Stimulated activated CD4-positive, alpha-beta T cell treated with anti-CD3 and anti-CD28 coated beads, Interleukin-15, amount 100 ng/mL, for 1 hour (primary cell): Measurements from ENCODE around the gene INTS13.
A peak's percentile ranks its signal among the peaks of the same experiment; 100 is the strongest.
"Not testable (repeated sequence)": the region's sequence is repeated elsewhere in the genome, so short reads cannot be mapped to it uniquely, and the experiment has no call there.

Experiments used
- DNase-seq, 2 donors: peaks; one replicate each; pipeline ENCODE4 v3.0.0-alpha.2; 2020; ENCODE audit warnings: low read depth in 1 of 2, low spot score in 1 of 2

The INTS13 gene

DNA sequence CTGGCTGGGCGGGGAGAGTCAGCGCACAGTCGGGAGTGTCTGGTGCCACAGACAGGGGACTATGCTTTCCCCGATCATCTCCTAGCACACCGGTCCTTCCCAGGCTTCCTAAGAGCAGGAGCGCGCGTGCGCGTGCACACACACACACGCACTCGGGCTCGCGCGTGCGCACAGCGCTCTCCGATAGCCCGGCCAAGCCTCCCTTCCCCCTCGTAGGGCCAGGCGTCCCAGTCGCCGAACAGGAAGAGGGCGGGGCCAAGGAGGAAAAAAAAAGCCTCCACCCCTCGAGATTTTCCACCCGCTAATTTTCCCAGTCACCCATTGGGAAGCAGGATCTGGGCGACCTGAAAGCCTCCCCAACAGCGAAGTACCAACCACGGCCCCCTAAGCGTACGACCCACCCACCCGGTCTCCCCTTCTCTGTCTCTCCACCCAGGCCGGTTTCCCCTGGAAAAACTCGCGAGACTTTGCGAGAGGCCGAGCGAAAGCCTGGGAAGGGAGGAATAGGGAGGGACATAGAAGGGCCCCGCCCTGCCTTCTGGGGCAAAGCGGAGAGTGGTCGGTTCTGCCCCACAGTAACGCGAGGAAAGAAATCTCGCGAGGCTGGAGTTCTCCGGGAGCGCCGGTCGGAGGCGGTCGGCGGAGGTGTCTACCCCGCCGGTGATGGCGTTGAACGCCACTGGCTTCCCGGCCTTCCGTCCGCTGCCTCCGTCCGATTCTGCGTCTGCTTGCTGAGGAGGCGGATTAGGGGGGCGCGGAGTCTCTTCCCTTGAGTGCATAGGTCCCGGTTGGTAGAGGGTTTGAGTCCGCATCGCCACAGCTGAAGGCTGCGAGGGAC is at the start of gene INTS13, which contains the start of gene FGFR1OP2:
Gene INTS13 (minus strand): TSS at position 119 of the 838 bp plus-strand sequence. CDS start 1,178 bp downstream, outside the sequence.
Gene FGFR1OP2 (plus strand): TSS at position 608 of the 838 bp plus-strand sequence. CDS start 15,689 bp downstream, outside the sequence.
- DNase-seq: peak; percentile 87 to 88

- DNase-seq: no peak
Measured at GRCh38 chr12:26982866-26983265, 45.1 kb upstream of the INTS13 start.

GRCh38 chr12:26979733-26980132 is 42.0 kb upstream of the INTS13 start:
- DNase-seq: no peak

DNA sequence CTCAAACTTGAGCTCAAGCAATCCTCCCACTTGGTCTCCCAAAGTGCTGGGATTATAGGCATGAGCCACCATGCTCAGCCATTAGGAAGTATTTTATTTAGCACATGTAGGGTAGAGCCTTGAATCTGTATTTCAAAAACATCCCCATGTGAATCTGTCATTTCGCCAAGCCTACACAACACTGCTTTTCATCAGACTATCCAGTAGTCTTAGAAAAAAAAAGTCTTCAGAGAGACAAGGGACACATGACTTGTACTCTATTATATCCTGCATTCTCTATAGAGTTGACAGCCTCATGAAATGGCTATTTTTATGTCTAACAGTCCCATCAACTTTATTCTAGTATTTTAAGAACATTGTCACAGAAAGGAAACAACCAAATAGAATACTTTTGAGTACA is 41.0 kb upstream of the INTS13 start:
- no peak for DNase-seq

GRCh38 chr12:26976687-26977086 is 38.9 kb upstream of the INTS13 start:
- DNase-seq: no peak

DNA sequence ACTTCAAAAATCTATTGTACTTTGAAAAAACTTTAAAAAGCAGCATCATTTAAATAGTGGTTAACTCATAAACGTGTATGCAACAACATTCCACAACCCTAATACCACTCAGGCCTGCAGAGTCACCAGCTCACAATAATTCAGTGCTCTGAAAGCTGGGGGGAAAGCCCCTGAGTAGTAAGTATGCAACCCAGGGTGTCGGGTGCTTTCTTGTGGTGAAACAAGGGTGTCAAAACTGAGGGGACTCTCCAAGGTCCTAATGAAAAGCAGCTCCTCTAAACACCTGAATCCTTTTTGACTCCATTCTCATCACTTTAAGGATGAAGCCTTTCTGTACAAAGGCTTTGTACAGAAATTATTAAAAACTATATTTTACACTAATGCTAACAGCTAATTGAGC is 34.2 kb upstream of the INTS13 start:
- peak in 1 of 2 donors; percentile 20 for DNase-seq

GRCh38 chr12:26970136-26970535 is 32.4 kb upstream of the INTS13 start:
- no peak for DNase-seq

DNA sequence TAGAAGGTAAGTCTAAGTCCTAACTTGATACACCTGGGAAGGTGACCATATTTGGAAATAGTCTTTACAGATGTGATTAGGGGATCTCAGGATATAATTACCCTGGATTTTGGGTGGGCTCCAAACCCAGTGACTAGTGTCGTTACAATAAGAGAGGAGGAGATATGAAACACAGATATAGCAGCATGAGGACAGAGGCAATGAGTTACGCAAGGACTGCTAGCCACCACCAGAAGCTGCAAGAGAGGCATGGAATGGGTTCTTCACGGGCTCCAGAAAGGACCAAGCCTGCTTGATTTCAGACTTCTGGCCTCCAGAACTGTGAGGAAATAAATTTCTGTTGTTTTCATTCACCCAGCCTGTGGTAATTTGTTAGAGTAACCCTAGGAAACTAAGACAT is 29.1 kb upstream of the INTS13 start:
- no peak for DNase-seq

DNA sequence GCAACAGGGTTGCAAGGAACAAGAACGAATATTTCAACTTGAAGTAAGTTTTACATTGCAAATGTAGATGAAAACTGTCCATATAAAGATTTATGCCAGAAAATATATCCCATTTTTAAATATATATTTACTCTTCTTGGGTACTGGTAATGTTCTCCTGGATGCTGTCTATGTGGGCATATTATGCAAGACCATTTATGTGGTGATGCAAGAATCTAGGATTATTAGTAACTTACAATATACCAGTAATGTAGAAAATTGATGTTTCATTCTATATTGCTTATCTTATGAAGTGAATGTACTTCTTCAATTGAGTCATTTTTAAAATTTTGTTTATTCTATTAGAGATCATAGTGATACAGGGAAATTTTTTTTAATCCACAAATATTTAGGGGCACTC is 25.6 kb upstream of the INTS13 start:
- no peak for DNase-seq

- no peak for DNase-seq
Measured at GRCh38 chr12:26961803-26962202, 24.0 kb upstream of the INTS13 start.

- not testable (repeated sequence) for DNase-seq
Measured at GRCh38 chr12:26961391-26961790, 23.6 kb upstream of the INTS13 start.

DNA sequence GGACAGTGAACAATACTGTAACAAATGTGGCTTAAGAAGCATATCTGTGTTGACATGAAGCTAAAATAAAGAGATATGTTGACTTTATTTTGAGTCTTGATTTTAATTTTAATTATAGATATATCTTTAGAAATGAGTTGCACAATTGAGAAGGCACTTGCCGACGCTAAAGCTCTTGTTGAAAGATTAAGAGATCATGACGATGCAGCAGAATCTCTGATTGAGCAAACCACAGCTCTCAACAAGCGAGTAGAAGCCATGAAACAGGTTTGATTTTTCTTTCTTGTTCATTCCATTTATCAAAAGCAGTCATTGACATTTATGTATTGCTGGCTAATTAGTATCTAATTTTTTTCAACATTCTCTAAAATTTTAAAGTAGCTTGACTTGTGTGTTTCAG is 16.2 kb upstream of the INTS13 start:
- DNase-seq: no peak

DNA sequence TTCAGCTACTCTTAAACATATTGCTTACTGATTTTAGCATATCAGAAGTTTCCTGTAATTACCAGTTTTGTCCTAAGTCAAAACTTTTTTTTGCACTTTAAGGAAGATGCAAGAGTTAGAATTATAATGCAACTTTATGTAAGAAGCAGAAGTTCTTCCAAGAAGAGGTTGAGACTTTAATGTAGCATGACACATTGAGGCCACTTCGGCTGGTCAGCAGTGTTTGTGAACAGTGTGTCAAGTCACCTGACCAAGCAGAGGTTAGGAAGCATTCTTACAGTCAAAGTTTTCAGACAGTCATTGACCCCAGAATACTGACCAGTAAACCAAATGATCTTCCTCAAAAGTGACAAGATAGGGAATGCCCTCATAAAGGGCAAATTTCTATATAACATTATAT is 15.7 kb upstream of the INTS13 start:
- DNase-seq: no peak

GRCh38 chr12:26948309-26948708 is 10.5 kb upstream of the INTS13 start:
- no peak for DNase-seq

DNA sequence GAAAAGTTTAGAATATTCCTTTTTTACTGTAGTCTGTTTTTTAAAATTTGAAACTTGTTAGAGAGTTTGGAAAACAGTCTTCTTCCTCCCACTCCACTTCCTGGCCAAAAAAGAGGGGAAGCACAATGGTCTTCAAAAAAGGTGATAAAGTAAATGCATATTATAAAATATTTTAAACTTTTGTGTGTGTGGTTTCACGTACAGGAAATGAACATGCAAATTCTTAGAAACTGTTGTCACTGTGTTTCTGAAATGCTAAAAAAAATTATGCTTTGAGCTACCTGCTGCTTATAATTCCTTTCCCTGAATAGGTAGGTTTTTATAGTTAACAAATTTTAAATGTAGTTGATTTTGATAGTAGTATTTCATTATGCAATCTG is 3.4 kb upstream of the INTS13 start:
- DNase-seq: no peak

DNA sequence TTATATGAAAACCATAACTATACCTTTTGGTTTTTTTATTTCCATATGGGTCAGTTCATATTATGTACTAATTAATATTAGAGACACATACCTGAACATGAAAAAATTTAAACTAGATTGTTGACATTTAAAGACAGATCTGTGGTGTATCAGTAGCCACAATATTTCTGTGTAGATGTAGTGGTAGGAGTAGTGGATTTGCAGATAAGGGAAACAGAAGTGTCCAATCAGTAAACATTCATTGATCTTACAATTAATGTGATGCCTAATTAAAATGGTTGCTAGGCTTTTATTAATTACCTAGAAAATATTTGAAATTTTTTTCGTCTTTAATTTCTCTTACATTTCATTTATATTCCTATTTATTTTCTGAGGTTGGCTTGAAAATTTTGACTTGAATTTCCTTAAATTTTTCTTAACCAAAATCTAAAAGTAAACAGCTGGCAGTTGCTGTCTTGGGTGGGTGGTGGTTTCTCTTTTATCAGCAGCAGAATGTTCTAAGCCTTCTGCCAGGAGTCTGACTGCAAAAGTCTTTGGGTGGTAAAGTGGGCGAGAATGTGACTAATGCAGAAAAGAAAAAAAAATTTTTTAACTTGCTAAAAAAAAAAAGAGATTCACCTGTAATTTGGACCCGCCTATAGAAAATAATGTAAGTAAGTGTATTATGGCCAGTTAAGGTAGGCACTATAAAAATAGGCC is 2.9 kb upstream of the INTS13 start:
- DNase-seq: no peak

DNA sequence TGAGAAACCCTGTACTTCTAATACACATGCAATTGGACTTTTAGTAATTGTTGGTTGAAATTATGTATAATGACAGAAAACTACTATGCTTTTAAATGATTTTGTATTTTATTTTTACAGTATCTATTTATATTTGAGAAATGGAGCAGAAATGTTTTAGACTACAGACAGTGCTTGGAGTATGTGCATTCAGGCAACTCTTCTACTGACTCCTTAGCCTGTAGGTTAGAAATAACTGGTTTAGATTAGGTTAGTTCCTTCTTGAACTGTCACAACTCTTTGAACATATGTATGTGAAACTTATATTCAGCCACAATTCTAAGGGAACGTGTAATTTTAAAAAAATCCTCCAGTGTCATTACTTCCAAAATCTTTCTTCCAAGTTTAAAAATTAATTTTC is 2.2 kb upstream of the INTS13 start:
- no peak for DNase-seq

GRCh38 chr12:26939192-26939832 is 1.5 kb upstream of the INTS13 start:
- DNase-seq: no peak

GRCh38 chr12:26938701-26939062 is 901 bp upstream of the INTS13 start:
- peak in 1 of 2 donors; percentile 5 for DNase-seq

GRCh38 chr12:26937443-26937862 is 328 bp downstream of the INTS13 start:
- no peak for DNase-seq

- no peak for DNase-seq
Measured at GRCh38 chr12:26936559-26937442, 980 bp downstream of the INTS13 start.
